Midbrain (tissue), 1 donor: Measurements from ENCODE around the gene COMMD3.
A peak's percentile ranks its signal among the peaks of the same experiment; 100 is the strongest.
"Not testable (repeated sequence)": the region's sequence is repeated elsewhere in the genome, so short reads cannot be mapped to it uniquely, and the experiment has no call there.

Experiments used
- DNase-seq: peaks from one replicate; lab custom pipeline; 2025; lab: John Stamatoyannopoulos, UW

Gene COMMD3

DNA sequence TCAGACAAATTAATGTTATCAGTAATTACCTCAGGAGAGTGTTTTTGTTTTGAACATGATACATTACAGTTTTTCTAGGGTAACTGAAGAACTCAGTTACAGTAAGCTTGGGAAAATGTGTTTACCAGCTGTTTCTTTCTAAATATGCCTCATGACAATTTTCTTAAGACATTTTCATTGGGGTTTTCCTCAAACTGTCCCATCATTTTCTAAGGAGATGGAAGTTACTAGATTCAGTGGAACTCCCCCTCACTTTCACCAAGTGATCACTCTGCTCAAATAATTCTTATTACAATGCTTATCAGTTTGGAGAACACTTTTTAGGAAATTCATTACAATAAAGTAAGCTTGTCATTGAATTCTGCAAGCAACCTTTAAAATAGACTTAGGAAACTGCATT is 22.7 kb downstream of the COMMD3 start:
- no peak for DNase-seq

DNA sequence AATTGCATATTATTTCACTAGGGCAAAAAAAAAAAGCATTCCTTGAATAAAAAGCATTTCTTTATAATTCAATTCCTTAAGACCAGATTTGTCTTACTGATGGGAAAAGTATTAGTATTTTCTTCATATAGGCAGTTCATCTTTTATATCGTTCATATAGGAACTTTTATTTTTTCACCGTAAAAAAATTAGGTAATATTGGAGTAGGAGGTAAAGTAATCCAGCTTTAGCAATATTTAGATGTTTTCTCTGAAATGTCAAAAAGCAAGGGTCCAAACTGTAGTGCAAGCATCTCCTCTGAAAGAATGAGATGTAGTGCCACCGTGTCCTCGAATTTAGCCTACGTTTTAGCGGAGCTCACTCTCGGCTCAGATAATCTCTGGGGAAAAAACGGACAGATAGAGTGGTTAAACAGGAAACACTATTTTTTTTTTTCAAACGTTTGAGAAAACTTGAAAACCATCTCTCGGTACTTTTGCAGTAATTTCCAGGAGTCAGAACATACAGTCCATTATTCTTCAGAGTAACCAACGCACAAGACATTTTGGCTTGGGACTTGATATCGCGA is 23.7 kb downstream of the COMMD3 start:
- DNase-seq = no peak

DNA sequence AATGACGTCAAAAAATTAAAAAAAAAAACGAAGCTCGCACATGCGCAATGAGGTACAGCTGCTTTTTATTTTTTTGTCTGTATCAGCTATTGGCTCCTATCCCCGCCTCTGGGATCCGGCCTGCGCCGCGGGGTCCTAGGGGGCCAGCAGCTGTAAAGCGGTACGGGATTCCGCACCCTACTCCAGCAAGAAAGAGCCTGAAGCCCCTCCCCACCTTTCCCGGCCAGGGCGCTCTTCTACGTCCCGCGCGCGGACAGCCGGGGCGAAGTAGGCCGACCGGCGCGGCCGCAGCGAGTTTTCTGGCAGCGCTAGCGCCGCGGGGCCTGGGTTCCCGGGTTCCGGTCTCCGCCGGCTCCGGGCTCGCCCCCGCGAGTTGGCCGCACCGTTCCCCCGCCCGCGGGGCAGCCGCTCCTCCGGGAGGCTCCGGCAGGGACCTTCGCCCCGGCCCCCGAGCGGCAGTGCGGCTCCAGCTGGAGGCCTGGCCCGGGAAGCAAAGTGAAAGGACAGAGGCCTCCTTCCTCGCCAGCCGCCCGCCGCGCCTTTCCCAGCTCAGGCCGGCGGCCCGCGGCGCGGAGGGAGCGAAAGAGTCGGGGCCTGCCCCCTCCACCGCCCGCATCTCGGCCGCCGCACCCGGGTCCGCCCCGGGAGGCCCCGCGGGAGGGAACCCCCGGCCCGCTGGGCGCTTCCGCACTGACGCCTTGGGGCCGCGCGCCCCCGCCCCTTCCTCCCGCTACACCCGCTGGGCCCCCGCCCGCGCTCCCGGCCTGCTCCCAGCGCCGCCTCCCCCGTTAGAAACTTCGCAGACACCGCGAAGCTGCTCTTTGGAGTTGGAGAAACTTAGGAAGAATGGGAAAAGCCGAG is 24.4 kb downstream of the COMMD3 start:
- DNase-seq = peak; percentile 74

DNA sequence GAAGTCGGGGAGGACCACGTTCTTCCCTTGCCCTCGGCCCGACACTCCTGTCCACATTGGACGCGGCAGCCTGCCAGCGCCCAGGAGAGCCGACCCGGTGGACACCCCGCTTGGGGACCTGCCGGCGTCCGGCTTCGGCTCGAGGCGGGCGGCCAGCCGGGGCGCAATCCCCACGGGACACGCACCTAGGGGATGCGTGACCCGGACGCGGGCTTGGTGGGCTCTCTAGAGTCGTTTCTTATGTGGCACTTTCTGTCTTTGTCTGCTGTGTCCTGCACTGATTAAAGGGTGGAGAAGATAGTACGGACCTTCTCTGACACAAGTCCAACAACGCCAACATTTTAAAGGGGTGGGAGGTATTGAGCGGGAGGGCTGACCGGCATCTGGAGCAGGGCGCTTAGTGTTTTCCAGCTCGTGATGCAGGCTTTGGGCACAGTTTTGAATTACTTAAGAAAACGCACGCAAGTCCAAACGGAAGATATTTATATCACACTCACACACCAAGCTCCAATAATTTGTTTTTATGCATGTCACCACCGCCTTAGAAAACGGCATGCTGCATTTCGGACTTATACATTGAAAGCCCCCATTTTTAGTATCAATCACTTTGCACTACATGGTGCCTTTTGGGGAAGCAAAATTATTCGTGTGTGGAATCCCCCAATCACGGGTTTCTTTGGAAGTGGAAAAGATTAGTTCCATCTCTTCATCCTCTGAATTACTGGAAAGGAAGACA is 25.2 kb downstream of the COMMD3 start:
- DNase-seq = no peak

DNA sequence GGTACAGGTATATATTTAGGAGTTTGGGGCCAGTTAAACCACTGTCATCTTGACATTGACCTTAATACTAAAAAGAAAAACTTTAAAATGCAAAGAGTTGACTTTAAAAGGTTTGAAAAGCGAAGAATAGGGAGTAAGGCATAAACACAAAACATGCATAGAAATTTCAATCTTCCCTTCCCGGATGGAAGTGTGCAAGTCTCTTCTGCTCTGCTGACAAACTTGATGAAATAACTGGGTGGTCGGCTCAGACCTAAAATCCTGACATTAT is 25.7 kb downstream of the COMMD3 start:
- no peak for DNase-seq

DNA sequence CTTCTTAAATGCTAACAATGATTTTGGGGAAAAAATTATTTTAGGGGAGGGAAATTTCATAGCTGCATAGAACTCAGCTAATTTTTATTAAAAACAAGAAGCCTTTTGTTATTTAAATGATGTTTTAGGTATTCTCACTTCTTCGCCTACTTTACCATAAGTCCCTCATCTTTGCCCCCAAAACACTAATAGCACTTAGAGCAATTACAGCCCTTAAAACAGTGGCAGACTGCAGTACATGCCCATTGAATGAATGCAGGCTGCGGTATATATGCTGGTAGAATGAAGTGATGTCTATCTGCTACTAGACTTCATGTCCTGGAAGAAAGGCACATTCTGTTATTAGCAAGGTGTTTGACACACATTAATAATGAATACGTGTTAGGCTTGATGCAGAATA is 26.2 kb downstream of the COMMD3 start:
- DNase-seq = no peak

DNA sequence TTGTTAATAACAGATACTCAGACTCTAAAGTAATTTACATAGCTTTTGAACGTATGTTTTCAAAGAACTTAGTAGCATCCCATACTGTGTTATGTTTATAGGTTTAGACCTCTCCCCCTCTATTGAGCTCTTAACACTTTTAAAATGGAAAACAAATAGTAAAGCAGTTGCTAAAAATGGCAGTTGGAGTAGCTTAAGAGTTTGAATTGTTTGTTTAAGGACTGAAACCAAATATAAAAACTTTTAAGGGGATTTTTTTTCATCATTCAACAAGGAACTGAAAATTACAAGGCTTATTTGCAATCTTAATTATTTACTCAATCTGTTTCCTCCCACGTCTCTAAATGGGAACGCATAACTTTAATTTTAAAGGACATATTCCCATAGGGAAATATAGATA is 27.5 kb downstream of the COMMD3 start:
- no peak for DNase-seq

DNA sequence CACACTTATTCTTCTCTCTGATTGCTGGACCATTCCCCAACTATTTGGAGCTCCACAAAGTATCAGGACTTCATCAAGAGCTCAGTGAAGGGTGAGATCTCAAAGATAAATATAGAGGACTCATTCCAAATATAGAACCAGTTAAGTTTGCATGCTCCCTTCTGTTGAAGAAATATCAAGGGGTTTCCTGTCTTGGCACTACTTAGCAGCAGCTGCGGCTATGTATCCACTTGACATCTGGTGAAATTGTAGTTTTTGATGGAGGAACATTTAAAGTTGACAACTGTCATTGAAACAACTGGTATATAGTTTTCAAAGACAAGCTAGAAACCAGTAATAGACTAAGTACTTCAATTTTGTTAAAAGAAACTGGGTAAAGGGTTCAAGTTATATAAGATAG is 28.1 kb downstream of the COMMD3 start:
- no peak for DNase-seq

DNA sequence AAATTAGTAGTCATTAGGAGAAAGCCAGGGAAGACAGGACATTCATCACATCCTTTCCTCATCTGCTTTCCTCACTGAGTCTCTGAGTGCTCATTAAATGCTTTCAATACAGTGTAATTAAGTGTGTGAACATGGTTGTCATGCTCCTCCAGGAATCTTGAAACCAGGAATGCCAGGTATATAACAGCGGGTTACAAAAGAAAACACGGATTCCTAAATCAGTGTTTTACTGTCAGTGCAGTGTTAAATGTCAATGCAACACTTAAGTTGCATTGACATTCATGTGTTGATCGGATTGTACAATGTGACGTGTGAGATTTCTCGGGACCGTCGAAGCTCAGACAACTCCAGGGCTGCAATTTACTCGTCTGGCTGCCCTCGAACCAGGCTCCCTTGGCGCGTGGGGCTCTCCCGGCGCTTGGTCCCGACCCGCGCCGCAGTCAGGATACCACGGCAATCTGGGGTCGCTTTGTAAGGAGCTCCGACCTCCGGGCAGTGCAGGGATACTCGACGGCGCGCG is 28.7 kb downstream of the COMMD3 start:
- DNase-seq = no peak

DNA sequence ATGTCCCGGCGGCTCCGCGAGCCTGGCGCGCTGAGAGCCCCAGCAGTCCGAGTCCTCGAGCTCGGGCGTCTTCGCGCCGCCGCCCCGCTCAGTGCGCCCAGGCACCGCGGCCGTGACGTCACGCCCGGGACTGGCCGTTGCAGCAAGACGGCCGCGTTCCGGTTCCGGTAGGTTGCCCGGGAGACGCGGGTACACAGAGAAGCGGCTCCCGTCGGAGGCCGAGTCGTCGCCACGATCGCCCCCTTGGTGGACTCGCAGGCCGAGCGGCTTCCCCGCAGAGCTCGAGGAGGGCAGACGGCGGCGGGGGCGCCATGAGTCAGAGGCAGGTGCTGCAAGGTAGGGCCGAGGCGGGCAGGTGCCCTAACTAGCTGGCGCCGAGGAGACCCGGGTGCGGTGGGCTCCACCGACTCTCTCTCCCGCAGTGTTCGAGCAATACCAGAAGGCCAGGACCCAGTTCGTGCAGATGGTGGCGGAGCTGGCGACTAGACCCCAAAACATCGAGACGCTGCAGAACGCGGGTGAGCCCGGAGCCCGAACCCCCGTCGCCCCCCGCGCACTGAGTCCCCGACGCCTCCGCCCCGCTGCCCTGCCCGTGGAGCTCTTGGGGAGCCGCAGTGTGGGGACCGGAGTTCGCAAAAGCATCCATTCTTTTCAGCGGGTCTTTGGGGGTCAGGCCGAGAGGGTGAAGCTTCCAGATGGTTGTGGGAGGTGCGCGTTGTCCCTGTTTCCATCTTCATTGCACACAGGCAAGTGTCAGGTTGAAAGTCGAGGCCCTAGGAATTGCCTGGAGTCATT is 29.3 kb downstream of the COMMD3 start, which contains the start of gene SPAG6:
Gene SPAG6 (plus strand): TSS at position 196 of the 795 bp plus-strand sequence. CDS start 116 bp downstream, at position 312.
- DNase-seq = peak; percentile 28

DNA sequence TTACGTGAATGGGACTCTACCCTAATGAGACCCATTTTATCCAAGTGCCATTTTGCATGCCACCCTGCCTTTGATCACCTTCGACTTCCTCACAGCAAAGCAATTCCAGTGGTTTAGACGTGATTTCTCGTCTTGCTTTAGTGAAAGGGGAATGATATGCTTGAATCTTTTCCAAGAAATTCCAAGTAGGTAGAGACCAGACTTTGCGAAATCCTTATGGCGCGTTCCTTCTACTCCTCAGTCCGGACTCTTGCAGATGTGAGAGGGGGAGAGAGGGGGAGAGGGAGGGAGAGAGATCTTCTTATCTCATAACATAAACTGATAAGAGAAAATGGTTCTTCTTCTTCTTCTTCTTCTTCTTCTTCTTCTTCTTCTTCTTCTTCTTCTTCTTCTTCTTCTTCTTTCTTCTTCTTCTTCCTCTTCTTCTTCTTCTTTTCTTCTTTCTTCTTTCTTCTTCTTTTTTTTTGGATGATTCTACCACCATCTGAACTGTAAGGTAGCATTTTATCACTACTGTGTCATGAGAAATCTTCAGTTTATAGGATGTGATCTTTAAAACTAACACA is 30.0 kb downstream of the COMMD3 start:
- DNase-seq = no peak

DNA sequence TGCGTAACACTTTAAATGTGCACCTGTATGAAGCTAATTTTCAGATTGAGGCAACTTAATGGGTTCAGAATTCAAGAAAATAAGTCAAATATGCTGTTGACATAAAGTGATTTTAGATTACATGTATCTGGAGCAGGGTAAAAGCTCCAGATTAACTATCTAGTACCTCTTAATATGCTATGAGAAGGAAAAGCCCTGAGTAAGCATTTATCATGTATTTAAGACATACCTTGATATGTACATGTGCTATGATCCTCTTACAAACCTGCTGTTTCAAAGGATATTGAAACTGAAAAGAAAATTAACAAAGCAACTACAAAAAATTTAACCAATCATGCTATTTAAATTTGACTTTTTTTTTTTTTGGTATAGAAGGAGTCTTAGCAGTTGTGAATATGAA is 33.6 kb downstream of the COMMD3 start:
- no peak for DNase-seq

DNA sequence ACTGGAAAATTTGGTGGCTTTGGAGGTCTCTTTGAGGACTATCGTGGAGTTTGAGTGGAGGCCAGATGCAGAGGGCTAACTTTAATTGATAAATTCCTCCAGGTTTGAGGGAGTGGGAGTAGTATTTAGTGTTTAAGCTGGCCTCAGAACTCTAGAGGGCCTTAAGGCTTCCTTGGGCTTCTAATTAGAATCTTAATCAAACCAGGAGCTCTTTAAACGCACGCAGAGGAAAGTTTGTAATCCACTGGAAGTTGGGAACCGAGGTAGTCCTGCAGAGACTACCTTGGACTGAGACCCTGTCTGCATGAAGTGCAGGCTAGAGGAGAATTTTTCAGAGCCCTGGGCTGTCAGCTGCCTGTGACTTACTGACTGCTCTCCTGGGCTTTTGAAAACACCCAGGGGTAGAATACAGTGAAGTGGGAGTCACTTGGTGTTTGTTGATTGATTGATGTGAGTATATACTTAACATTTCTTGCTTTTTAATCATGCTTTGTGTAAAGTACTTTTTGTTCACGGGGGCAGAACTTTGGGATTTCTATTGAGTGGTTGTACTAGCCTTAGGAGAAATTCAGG is 35.0 kb downstream of the COMMD3 start:
- DNase-seq = no peak

DNA sequence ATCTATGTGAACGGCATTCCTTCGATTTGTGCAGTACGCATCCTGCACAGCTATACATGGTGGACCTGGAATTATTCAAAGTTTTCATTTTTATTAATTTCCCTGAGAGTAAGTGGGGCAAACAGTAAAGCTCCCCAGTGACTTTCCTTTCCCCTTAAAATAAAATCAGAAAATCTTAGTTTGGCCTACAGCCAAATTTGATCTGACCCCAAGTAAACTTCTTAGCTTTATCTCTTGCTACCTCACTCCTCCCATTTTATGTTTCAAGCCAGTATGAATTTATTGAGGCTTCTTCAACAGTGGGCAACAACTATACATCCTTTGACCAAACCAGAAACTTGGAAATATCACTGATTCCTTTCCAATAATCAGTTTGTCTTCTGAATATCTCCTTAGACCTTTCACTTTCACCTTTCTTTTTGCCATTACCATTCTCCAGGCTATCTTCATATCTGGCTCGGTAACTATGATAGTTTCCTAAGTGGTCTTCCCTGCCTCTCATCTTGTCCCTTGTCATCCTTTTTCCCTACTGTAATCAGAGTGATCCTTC is 40.2 kb downstream of the COMMD3 start:
- no peak for DNase-seq

DNA sequence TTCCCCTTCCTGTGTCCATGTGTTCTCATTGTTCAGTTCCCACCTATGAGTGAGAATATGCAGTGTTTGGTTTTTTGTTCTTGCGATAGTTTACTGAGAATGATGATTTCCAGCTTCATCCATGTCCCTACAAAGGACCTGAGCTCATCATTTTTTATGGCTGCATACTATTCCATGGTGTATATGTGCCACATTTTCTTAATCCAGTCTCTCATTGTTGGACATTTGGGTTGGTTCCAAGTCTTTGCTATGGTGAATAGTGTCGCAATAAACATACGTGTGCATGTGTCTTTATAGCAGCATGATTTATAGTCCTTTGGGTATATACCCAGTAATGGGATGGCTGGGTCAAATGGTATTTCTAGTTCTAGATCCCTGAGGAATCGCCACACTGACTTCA is 41.6 kb downstream of the COMMD3 start:
- not testable (repeated sequence) for DNase-seq

DNA sequence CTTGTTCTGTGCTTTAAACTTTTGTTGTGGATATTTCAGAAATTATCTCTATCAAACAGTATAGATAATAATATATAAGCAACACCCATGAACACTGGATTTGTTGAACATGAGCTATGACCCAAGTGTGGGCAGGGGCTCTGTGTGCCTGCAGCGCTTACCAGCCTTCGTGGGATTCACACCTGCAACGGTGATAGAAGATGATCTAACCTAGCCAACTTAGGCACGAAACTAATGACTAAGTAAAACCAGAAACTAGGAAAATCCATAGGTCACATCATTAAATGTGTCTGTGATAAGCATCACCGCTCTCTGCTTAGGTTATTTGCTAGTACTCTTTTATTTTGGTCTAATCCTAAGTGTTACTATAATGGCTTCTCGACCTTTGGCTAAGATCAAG is 47.1 kb downstream of the COMMD3 start:
- DNase-seq = no peak

DNA sequence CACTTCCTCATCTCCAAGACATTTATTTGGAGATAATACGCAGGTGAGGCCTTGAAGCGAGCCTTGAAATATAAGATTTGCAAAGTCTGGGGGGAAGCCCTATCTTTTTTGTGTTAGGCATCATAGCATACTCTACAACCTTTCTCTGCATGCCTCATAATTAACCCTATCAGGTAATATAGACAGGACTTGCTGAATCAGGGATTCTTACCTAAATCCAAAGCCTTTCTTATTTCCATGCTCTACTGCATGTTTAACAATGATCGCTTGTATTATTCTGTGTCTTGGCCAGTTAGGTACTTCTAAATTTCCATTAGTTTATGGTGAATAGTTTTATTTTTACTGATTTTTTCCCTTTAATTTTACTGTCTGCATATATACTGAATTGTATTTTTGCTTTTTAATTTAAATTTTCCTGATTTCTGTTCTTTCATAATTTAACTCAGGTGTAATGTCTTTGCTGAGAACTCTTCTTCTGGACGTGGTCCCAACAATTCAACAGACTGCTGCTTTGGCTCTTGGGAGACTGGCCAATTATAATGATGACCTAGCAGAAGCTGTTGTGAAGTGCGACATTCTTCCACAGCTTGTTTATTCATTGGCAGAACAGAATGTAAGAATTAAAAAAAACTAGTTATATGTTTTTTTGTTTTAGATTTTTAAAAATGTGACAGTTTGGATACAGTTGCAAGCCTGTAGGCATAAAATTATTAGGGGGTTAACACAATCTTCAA is 48.4 kb downstream of the COMMD3 start:
- no peak for DNase-seq

DNA sequence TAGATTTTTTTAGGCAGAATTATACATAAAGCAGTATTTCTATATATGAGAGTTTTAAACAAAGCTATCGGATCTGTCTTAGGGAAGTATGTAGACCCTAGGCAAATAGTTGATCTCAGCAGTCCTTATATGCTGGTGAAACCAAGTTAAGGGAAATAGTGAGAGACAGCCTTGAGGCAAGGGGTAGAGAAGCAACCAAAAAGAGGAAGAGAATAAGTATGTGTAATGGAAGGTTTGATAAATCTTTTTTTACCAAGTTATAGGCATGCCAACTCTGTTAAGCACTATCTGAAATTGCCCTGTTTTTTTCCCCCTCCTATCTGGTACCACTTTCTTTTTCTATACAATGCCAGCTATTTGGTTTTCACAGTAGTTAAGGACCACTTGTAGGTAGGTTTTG is 49.0 kb downstream of the COMMD3 start:
- DNase-seq = peak; percentile 6

DNA sequence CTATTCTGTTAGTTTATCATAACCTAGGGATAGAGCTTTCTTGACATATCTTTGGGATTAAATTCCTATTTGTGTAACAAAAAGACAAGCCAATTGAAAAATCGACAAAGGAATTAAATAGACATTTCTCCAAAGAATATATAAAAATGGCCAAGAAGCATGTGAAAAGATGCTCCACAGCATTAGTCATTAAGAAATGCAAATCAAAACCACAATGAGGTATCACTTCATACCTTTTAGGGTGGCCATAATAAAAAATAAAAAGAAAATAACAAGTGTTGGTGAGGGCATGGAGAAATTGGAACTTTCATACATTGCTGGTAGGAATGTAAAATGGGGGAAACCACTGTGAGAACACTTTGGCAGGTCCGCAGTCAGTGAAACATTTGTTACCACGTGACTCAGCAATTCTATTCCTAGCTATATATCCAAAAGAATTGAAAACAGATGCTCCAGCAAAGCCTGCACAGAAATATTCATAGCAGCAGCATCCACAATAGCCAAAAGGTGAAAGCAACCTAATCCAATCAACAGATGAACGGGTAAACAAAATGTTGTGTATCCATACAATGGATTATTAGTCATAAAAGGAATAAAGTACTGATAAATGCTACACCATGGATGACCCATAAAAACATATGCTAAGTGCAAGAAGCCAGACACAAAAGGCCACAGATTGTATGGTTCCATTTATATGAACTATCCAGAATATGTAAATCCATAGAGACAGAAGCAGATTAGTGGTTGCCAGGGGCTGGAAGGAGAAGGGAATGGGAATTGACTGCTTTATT is 49.7 kb downstream of the COMMD3 start:
- no peak for DNase-seq

DNA sequence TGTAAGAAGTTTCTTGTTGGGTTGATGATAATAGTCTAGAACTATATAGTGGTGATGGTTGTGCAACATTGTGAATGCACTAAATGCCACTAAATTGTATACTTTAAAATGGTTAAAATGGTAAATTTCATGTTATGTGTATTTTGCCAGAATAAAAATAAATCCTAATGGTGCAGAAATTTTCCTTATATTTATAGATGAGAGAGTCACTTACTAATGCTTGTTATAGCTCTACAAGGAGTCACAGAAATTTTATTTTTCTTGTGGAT is 50.2 kb downstream of the COMMD3 start:
- no peak for DNase-seq
